ENCODE data around the gene CEACAM16. TPM values are rescaled to one million over a fixed set of nuclear protein-coding genes. Genes with fewer than 3 reads are reported as not detected.

The CEACAM16 gene
- polyA plus RNA-seq, 1 donor (not counting 4 experiments of a cell fraction or from before 2014, with no cell fraction given), result not detected

GRCh38 chr19:44705502-44706010, 6.6 kb downstream of the CEACAM16 start:
- Histone ChIP-seq H3K4me2 (ENCODE audit: control insufficient read depth, extremely low read depth, insufficient read depth, low read depth, low read length) (no peak overlapping the region), H3K9me1 (ENCODE audit: control insufficient read depth, extremely low read depth, insufficient read depth, low read length) (no peaks in the 10 kb centered on the region), H3K9me3 (ENCODE audit: control insufficient read depth, low read depth, low read length) (no peaks in the 10 kb centered on the region), H3K27me3 (ENCODE audit: control insufficient read depth, extremely low read depth, insufficient read depth, low read length) (peaks cover 3% of the 10 kb centered on the region), H3K4me3 (ENCODE audit: control insufficient read depth in 2 of 3, extremely low read depth in 1 of 3, insufficient read depth in 2 of 3, low read depth in 1 of 3, low read length in 3 of 3) (no peak overlapping the region), H2AFZ (ENCODE audit: control insufficient read depth, low read length) (no peak overlapping the region), H3K4me1 (ENCODE audit: control insufficient read depth, extremely low read depth, insufficient read depth, low read length) (no peaks in the 10 kb centered on the region), H3K79me2 (ENCODE audit: control insufficient read depth, insufficient read depth, low read length) (no peaks in the 10 kb centered on the region), H4K20me1 (ENCODE audit: control insufficient read depth, extremely low read depth, insufficient read depth, low read length) (no peaks in the 10 kb centered on the region), H3K36me3 (ENCODE audit: control insufficient read depth in 2 of 2, extremely low read depth in 1 of 2, insufficient read depth in 2 of 2, low read length in 2 of 2) (no peaks in the 10 kb centered on the region), H3K27ac (ENCODE audit: control insufficient read depth, insufficient read depth, low read length) (no peak overlapping the region), H3K9ac (ENCODE audit: control insufficient read depth, extremely low read depth, insufficient read depth, low read length) (no peak overlapping the region)
- dilution Hi-C loops (cut with MboI; ENCODE audit: extremely low pct_ligation_motif_present, low sequenced_read_pairs), result no loop called here
- FAIRE-seq (no peak), DNase-seq (ENCODE audit: low read depth, low spot score) (no peak)
- TF ChIP-seq EZH2 (IDR thresholded peaks at IDR 0.05; ENCODE audit: low read length) (no peak), CTCF (optimal IDR thresholded peaks at IDR 0.05 in 1 of 3, IDR thresholded peaks at IDR 0.05 in 1 of 3, conservative IDR thresholded peaks at IDR 0.05 in 1 of 3; ENCODE audit: extremely low read depth in 1 of 3, insufficient read depth in 2 of 3, low read length in 3 of 3) (no peak)

- Histone ChIP-seq H3K36me3 (ENCODE audit: control insufficient read depth in 2 of 2, extremely low read depth in 1 of 2, insufficient read depth in 2 of 2, low read length in 2 of 2) (no peaks in the 10 kb centered on the region), H3K4me2 (ENCODE audit: control insufficient read depth, extremely low read depth, insufficient read depth, low read depth, low read length) (no peak overlapping the region), H3K27me3 (ENCODE audit: control insufficient read depth, extremely low read depth, insufficient read depth, low read length) (peaks cover 3% of the 10 kb centered on the region), H2AFZ (ENCODE audit: control insufficient read depth, low read length) (no peak overlapping the region), H3K9me1 (ENCODE audit: control insufficient read depth, extremely low read depth, insufficient read depth, low read length) (no peaks in the 10 kb centered on the region), H3K4me3 (ENCODE audit: control insufficient read depth in 2 of 3, extremely low read depth in 1 of 3, insufficient read depth in 2 of 3, low read depth in 1 of 3, low read length in 3 of 3) (no peak overlapping the region), H4K20me1 (ENCODE audit: control insufficient read depth, extremely low read depth, insufficient read depth, low read length) (no peaks in the 10 kb centered on the region), H3K27ac (ENCODE audit: control insufficient read depth, insufficient read depth, low read length) (no peak overlapping the region), H3K79me2 (ENCODE audit: control insufficient read depth, insufficient read depth, low read length) (no peaks in the 10 kb centered on the region), H3K9ac (ENCODE audit: control insufficient read depth, extremely low read depth, insufficient read depth, low read length) (no peak overlapping the region), H3K4me1 (ENCODE audit: control insufficient read depth, extremely low read depth, insufficient read depth, low read length) (no peaks in the 10 kb centered on the region), H3K9me3 (ENCODE audit: control insufficient read depth, low read depth, low read length) (no peaks in the 10 kb centered on the region)
- DNase-seq (ENCODE audit: low read depth, low spot score) (no peak), FAIRE-seq (no peak)
- TF ChIP-seq EZH2 (IDR thresholded peaks at IDR 0.05; ENCODE audit: low read length), result no peak
- no peak for TF ChIP-seq CTCF (optimal IDR thresholded peaks at IDR 0.05 in 1 of 3, IDR thresholded peaks at IDR 0.05 in 1 of 3, conservative IDR thresholded peaks at IDR 0.05 in 1 of 3; ENCODE audit: extremely low read depth in 1 of 3, insufficient read depth in 2 of 3, low read length in 3 of 3)
- dilution Hi-C loops (cut with MboI; ENCODE audit: extremely low pct_ligation_motif_present, low sequenced_read_pairs), result no loop called here
These were observed 7.7 kb downstream of the CEACAM16 start for GRCh38 chr19:44706506-44707236.
